Stimulated activated CD4-positive, alpha-beta T cell treated with anti-CD3 and anti-CD28 coated beads, TNF-alpha, amount 100 ng/mL, for 4 hours (primary cell): ENCODE results near the gene SEMA7A.
A peak's percentile ranks its signal among the peaks of the same experiment; 100 is the strongest.

Experiments used
- DNase-seq, 3 experiments: peaks; one replicate each; pipeline ENCODE4 v3.0.0-alpha.2; 2020; ENCODE audit warnings: low read depth in 3 of 3

SEMA7A gene

GRCh38 chr15:74451861-74452835 lies 18.4 kb upstream of the SEMA7A start:
- DNase-seq: no peak

GRCh38 chr15:74451322-74451721 lies 17.6 kb upstream of the SEMA7A start:
- no peak for DNase-seq

DNA sequence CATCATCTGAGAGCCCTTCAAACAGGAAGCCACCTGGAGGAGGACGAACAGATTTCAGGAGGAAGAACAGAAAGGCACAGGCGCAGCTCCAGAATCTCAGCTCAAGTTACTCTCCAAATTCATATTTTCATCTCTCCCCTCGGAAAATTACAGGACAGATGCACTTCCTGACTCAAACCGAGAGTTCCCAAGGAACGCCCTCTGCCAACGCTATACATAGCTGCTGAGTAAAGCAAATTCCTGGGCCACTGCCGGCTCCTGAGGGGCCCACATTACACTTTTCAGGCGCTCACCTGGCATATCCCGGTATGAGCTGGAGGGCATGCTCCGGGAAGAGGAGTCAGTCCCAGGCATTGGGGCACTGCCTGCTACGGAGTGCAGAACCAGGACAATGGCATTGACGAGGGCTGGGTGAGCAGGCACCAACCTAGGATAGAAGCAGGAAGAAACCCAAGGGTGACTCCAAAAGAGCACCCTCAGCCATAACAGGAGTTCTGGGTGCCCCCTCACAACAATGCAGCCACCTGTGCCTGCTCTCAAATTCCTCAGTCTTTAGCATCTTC lies 16.0 kb upstream of the SEMA7A start:
- DNase-seq: no peak

GRCh38 chr15:74449095-74449494 lies 15.3 kb upstream of the SEMA7A start:
- DNase-seq: no peak

GRCh38 chr15:74445816-74446763 lies 12.3 kb upstream of the SEMA7A start:
- DNase-seq: no peak

GRCh38 chr15:74444106-74445062 lies 10.6 kb upstream of the SEMA7A start:
- DNase-seq: no peak

DNA sequence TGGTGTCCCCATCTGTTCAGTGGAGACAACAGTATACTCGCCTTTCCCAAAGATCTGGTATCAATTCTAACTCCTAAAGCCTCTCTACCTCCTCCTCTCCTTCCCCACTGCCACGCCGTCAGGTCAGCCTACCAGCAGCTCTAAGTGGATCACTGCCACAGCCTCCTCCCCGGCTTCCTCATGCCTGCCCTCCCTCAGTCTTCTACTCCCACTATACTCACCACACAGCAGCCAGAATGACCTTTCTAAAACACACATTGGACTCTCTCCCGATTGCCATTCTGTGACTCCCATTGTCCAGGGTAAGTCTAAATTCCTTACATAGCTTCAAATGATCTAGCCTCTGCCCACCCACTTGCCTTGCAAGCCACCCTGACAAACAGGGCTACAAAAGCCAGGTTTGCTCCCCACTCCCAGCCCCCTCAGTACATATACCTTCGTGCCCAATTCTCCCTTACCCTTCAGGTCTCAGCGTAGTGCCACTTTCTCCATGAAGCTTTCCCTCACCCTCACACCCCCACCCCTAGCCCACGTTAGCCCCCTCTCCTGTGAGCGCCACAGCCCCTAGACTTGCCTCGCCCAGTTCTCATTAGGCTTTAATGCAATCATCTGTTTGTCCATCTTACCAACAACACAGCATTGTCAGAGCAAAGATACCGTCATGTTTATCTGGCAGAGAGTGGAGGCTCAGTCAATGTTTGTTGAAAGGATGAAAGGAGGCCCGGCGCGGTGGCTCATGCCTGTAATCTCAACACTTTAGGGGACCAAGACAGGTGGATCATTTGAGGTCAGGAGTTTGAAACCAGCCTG lies 9.5 kb upstream of the SEMA7A start:
- DNase-seq: no peak

DNA sequence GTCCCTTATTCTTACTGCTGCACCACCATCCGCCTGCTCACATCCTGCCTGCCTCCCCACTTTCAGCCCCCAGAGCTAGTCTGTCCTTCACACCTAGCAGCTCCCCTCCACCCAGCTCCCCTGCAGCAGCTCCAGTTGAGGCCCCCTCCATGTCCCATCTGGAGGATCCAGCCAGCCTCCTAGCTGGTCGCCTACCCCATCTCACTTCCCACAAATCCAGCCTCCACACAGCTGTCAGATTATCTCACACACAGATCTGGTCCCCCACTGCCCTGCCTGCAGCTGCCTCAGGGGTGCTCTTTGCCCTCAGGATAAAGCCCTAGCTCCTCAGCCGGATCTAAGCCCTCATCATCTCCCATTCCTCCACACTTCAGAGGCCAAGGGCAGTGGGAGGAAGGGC lies 8.8 kb upstream of the SEMA7A start:
- no peak for DNase-seq

GRCh38 chr15:74442063-74442462 lies 8.3 kb upstream of the SEMA7A start:
- DNase-seq: no peak

- DNase-seq: no peak
Measured at GRCh38 chr15:74441248-74441941, 7.6 kb upstream of the SEMA7A start.

- peak; percentile 56 to 69 (median 63) for DNase-seq
Measured at GRCh38 chr15:74438721-74439316, 5.1 kb upstream of the SEMA7A start.

DNA sequence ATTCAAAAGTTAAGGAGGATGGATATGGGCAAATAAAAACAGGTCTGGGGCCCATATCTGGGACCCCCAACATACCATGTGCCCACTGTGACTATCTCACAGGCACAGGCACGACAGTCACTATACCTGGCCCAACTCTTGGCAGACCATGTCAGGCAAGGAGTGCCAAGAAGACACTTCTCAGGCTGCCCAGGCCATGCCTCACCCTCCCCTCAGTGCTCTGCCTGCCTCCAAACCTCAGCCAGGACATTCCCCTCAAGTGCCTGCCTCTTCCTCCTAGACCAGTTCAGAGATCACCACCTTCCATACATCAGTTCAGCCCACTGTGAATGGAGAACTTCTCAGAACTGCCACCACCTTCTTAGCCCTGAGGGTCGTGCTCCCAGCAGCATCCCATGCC lies 4.4 kb upstream of the SEMA7A start:
- no peak for DNase-seq

- DNase-seq: no peak
Measured at GRCh38 chr15:74434263-74435136, 742 bp upstream of the SEMA7A start.

GRCh38 chr15:74432968-74433591 lies 678 bp downstream of the SEMA7A start:
- no peak for DNase-seq

GRCh38 chr15:74432271-74432967 lies 1.3 kb downstream of the SEMA7A start:
- DNase-seq: no peak

- no peak for DNase-seq
Measured at GRCh38 chr15:74431645-74432044, 2.1 kb downstream of the SEMA7A start.

- DNase-seq: no peak
Measured at GRCh38 chr15:74431116-74431515, 2.6 kb downstream of the SEMA7A start.
